Upper lobe of left lung (tissue), 4 donors: Measurements from ENCODE around the gene TMEM186.

Source experiments
- EP300 ChIP-seq, 4 donors: sonication (generic); formaldehyde crosslinking; IDR thresholded peaks; one replicate each; pipeline ENCODE4 v1.5.1; 2017; ENCODE audit warnings: antibody characterized with exemption in 4 of 4, control low read depth in 2 of 4
- POLR2A ChIP-seq, 4 donors: fragments of 450-650 bp; IDR thresholded peaks; one replicate each; pipeline ENCODE4 v1.5.1; 2016 to 2017; ENCODE audit warnings: antibody characterized with exemption in 4 of 4, mild to moderate bottlenecking in 2 of 4
- TF ChIP-seq, protein P1 (sequence below), 6 experiments: fragments of 450-650 bp in 4 of 6; fragments of 200-600 bp in 2 of 6; sonication (generic) in 2 of 6; IDR thresholded peaks; one replicate each; pipeline ENCODE4 v1.5.1; 2016 to 2019; ENCODE audit warnings: antibody characterized with exemption in 6 of 6

DNA sequence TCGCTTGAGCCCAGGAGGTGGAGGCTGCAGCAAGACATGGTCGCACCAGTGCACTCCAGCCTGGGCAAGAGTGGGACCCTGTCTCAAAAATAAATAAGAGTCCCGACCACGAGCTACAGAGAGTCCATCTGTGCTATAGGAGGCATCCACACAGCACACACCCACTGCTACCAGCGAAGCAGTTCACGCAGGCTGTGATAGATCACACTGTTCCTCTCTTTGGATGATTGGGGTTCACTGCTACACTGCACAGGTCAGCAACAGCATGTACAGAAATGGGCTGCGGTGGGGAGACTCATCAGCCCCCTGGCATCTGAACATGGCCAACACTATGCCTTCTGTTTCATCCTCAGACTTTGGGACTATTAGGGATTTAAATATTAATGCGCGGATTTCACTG lies 34.0 kb upstream of the TMEM186 start:
- TF ChIP-seq EP300 (IDR thresholded peaks at IDR 0.05) (no peak), POLR2A (IDR thresholded peaks at IDR 0.05) (no peak)
- TF ChIP-seq, protein P1, sequence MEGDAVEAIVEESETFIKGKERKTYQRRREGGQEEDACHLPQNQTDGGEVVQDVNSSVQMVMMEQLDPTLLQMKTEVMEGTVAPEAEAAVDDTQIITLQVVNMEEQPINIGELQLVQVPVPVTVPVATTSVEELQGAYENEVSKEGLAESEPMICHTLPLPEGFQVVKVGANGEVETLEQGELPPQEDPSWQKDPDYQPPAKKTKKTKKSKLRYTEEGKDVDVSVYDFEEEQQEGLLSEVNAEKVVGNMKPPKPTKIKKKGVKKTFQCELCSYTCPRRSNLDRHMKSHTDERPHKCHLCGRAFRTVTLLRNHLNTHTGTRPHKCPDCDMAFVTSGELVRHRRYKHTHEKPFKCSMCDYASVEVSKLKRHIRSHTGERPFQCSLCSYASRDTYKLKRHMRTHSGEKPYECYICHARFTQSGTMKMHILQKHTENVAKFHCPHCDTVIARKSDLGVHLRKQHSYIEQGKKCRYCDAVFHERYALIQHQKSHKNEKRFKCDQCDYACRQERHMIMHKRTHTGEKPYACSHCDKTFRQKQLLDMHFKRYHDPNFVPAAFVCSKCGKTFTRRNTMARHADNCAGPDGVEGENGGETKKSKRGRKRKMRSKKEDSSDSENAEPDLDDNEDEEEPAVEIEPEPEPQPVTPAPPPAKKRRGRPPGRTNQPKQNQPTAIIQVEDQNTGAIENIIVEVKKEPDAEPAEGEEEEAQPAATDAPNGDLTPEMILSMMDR (IDR thresholded peaks at IDR 0.05) = no peak
